Ectodermal cell (in vitro differentiated cells): ENCODE results near the gene SSBP1.

ENCODE experiments used
- H3K27ac ChIP-seq: 2 replicates; pipeline ENCODE4 v1.7.0; 2013; ENCODE audit warnings: mild to moderate bottlenecking, low read depth, low read length; ENCODE audit not compliant: insufficient read depth, poor library complexity, severe bottlenecking
- H3K27me3 ChIP-seq: 2 replicates; pipeline ENCODE4 v1.7.0; 2013; ENCODE audit warnings: mild to moderate bottlenecking, low read length; ENCODE audit not compliant: insufficient read depth, control insufficient read depth, poor library complexity, severe bottlenecking
- H3K36me3 ChIP-seq: one replicate; pipeline ENCODE4 v1.7.0; 2013; ENCODE audit warnings: low read length; ENCODE audit not compliant: control insufficient read depth, insufficient read depth
- H3K4me1 ChIP-seq: one replicate; pipeline ENCODE4 v1.7.0; 2013; ENCODE audit warnings: low read length; ENCODE audit not compliant: control insufficient read depth, insufficient read depth
- H3K4me3 ChIP-seq: 2 replicates; pipeline ENCODE4 v1.7.0; 2013; ENCODE audit warnings: low read depth, low read length, control low read depth; ENCODE audit not compliant: insufficient read depth
- H3K9me3 ChIP-seq: 2 replicates; pipeline ENCODE4 v1.7.0; 2013; ENCODE audit warnings: mild to moderate bottlenecking, low read length, moderate library complexity; ENCODE audit not compliant: control insufficient read depth
- WGBS, 2 experiments: methylation state at CpG; one replicate each; pipeline ENCODE4 v1.1.7; 2013; ENCODE audit warnings: missing lambda C conversion rate in 2 of 2; 5-methylcytosine and 5-hydroxymethylcytosine counted together

The SSBP1 gene

GRCh38 chr7:141699860-141700259 lies 38.3 kb upstream of the SSBP1 start:
- Histone ChIP-seq H3K36me3 (no peaks in the 10 kb centered on the region), H3K4me3 (no peak overlapping the region), H3K9me3 (no peaks in the 10 kb centered on the region), H3K27ac (no peak overlapping the region), H3K4me1 (peaks cover 4% of the 10 kb centered on the region), H3K27me3 (peaks cover 35% of the 10 kb centered on the region)
- WGBS, 2 experiments, result 74 to 86% methylated on average over 2 to 3 of the region's 3 CpGs

- H3K4me3 ChIP-seq, result peak overlapping the region; percentile 72
- no peak overlapping the region for H3K27ac ChIP-seq
- H3K9me3 ChIP-seq, result no peaks in the 10 kb centered on the region
- peaks cover 4% of the 10 kb centered on the region for H3K4me1 ChIP-seq
- H3K27me3 ChIP-seq, result peaks cover 35% of the 10 kb centered on the region
- WGBS, 2 experiments, result 81 to 82% methylated on average over 5 of the region's 5 CpGs
- no peaks in the 10 kb centered on the region for H3K36me3 ChIP-seq
Observed at GRCh38 chr7:141700296-141700847, 37.8 kb upstream of the SSBP1 start.

- H3K4me3 ChIP-seq, result peak overlapping the region; percentile 72
- H3K27ac ChIP-seq, result no peak overlapping the region
- whole genome bisulfite sequencing, 2 experiments, result 8 to 11% methylated on average over 14 to 18 of the region's 20 CpGs
- peaks cover 4% of the 10 kb centered on the region for H3K4me1 ChIP-seq
- peaks cover 35% of the 10 kb centered on the region for H3K27me3 ChIP-seq
- no peaks in the 10 kb centered on the region for H3K9me3 ChIP-seq
- H3K36me3 ChIP-seq, result no peaks in the 10 kb centered on the region
Observed at GRCh38 chr7:141700848-141701371, 37.2 kb upstream of the SSBP1 start.

GRCh38 chr7:141701489-141702046 lies 36.6 kb upstream of the SSBP1 start:
- H3K4me1 ChIP-seq, result peaks cover 4% of the 10 kb centered on the region
- H3K9me3 ChIP-seq, result no peaks in the 10 kb centered on the region
- H3K27me3 ChIP-seq, result peaks cover 35% of the 10 kb centered on the region
- H3K27ac ChIP-seq, result no peak overlapping the region
- no peaks in the 10 kb centered on the region for H3K36me3 ChIP-seq
- WGBS, 2 experiments, result 0 to 1% methylated on average over 59 of the region's 59 CpGs
- peak overlapping the region; percentile 72 for H3K4me3 ChIP-seq

GRCh38 chr7:141702047-141702567 lies 36.1 kb upstream of the SSBP1 start, which contains the start of gene DENND11:
Gene DENND11, minus strand, starts transcription at chr7:141702166. Its CDS starts 13 bp downstream, at chr7:141702153.
- Histone ChIP-seq H3K9me3 (no peaks in the 10 kb centered on the region), H3K27ac (no peak within 1 kb of the TSS), H3K36me3 (no peaks in the 10 kb centered on the region), H3K27me3 (peaks cover 35% of the 10 kb centered on the region), H3K4me1 (peaks cover 4% of the 10 kb centered on the region), H3K4me3 (peak within 1 kb of the TSS; percentile 72)
- 1% methylated on average over 62 of the region's 62 CpGs for WGBS, 2 experiments

- Histone ChIP-seq H3K4me3 (no peak overlapping the region), H3K36me3 (no peaks in the 10 kb centered on the region), H3K4me1 (peaks cover 4% of the 10 kb centered on the region), H3K9me3 (no peaks in the 10 kb centered on the region), H3K27me3 (peaks cover 35% of the 10 kb centered on the region), H3K27ac (no peak overlapping the region)
- WGBS, 2 experiments, result 91 to 92% methylated on average over 4 of the region's 4 CpGs
Observed at GRCh38 chr7:141702892-141703291, 35.3 kb upstream of the SSBP1 start.

GRCh38 chr7:141704112-141704511 lies 34.0 kb upstream of the SSBP1 start:
- Histone ChIP-seq H3K36me3 (no peaks in the 10 kb centered on the region), H3K27me3 (peaks cover 35% of the 10 kb centered on the region), H3K27ac (no peak overlapping the region), H3K4me1 (peaks cover 4% of the 10 kb centered on the region), H3K9me3 (no peaks in the 10 kb centered on the region), H3K4me3 (no peak overlapping the region)
- WGBS, 2 experiments, result 38 to 48% methylated on average over 3 of the region's 3 CpGs

- no peak overlapping the region for H3K27ac ChIP-seq
- H3K9me3 ChIP-seq, result no peaks in the 10 kb centered on the region
- H3K4me3 ChIP-seq, result no peak overlapping the region
- H3K36me3 ChIP-seq, result no peaks in the 10 kb centered on the region
- peaks cover 35% of the 10 kb centered on the region for H3K27me3 ChIP-seq
- peaks cover 4% of the 10 kb centered on the region for H3K4me1 ChIP-seq
- WGBS, 2 experiments, result 56 to 66% methylated on average over 5 of the region's 5 CpGs
Observed at GRCh38 chr7:141704741-141705140, 33.4 kb upstream of the SSBP1 start.

GRCh38 chr7:141706239-141707064 lies 31.7 kb upstream of the SSBP1 start:
- Histone ChIP-seq H3K27ac (no peak overlapping the region), H3K27me3 (peaks cover 26% of the 10 kb centered on the region), H3K4me1 (peaks cover 4% of the 10 kb centered on the region), H3K4me3 (no peak overlapping the region), H3K9me3 (no peaks in the 10 kb centered on the region), H3K36me3 (no peaks in the 10 kb centered on the region)
- WGBS, 2 experiments, result 92 to 100% methylated on average over 1 of the region's 1 CpG

GRCh38 chr7:141708351-141708750 lies 29.8 kb upstream of the SSBP1 start, which contains the start of gene WEE2:
Gene WEE2, plus strand, starts transcription at chr7:141708353. Its CDS starts 406 bp downstream, at chr7:141708759.
- peaks cover 4% of the 10 kb centered on the region for H3K4me1 ChIP-seq
- no peak within 1 kb of the TSS for H3K27ac ChIP-seq
- WGBS, 2 experiments, result 94 to 97% methylated on average over 6 of the region's 6 CpGs
- no peaks in the 10 kb centered on the region for H3K36me3 ChIP-seq
- H3K9me3 ChIP-seq, result no peaks in the 10 kb centered on the region
- peaks cover 13% of the 10 kb centered on the region for H3K27me3 ChIP-seq
- H3K4me3 ChIP-seq, result no peak within 1 kb of the TSS
